H1 (cell line): ENCODE measurements around the gene XKR8. TPM values are rescaled to one million over a fixed set of nuclear protein-coding genes. Genes with fewer than 3 reads are reported as not detected.

ENCODE experiments used
- CTBP2 ChIP-seq: IDR thresholded peaks from 2 replicates; pipeline ENCODE4 v1.7.0; 2011; ENCODE audit warnings: borderline replicate concordance, mild to moderate bottlenecking, moderate library complexity, mixed read lengths, low read length; ENCODE audit not compliant: insufficient read depth, insufficient read length
- GABPA ChIP-seq: IDR thresholded peaks from 2 replicates; pipeline ENCODE4 v1.6.1; 2011; ENCODE audit warnings: mild to moderate bottlenecking, low read length, moderate library complexity, borderline replicate concordance; ENCODE audit not compliant: insufficient read depth
- polyA plus RNA-seq, 7 experiments: library from polyadenylated mRNA; depleted of rRNA in 3 of 7; stranded (reverse) in 5 of 7; unstranded in 2 of 7; fragments of >200 nt in 5 of 7; fragments of 200-250 nt in 2 of 7; gene quantifications; 1 replicate in 5 of 7; 2 replicates in 1 of 7; 4 replicates in 1 of 7; pipeline versions ENCODE4 v1.2.1 to v1.2.3, GENCODE V29; 2011 to 2013; ENCODE audit warnings: missing spikeins in 2 of 7, mixed read lengths in 2 of 7
- total RNA-seq: library from RNA; stranded (reverse); fragmentation: NEBNext Ultra II Directional; extraction: Animal tissue kit (Norgen Biotek cat#: 25700); gene quantifications from 2 replicates; pipeline ENCODE4 v1.2.1, GENCODE V29; 2021

The XKR8 gene
- total and polyA plus RNA-seq, 2 of the 8 experiments (the other 6 are each of a cell fraction or from before 2014, with no cell fraction given), result 14.2 to 16.3 TPM

GRCh38 chr1:27931759-27932158, 28.0 kb upstream of the XKR8 start (continued):
- TF ChIP-seq CTBP2 (no peak), GABPA (no peak)
